ENCODE results near the gene NEGR1. TPM values are rescaled to one million over a fixed set of nuclear protein-coding genes. Genes with fewer than 3 reads are reported as not detected.

The NEGR1 gene
- total and polyA plus RNA-seq, 9 of the 15 experiments (the other 6 are each of a cell fraction or from before 2014, with no cell fraction given), result not detected

- TF ChIP-seq HDAC8 (tag; IDR thresholded peaks at IDR 0.05) (no peak), ZNF668 (CRISPR knock-in tag; IDR thresholded peaks at IDR 0.05) (no peak)
Observed at GRCh38 chr1:72034827-72035226, 247.5 kb downstream of the NEGR1 start (continued).

GRCh38 chr1:72023063-72023930 is 259.0 kb downstream of the NEGR1 start:
- H3K36me3 ChIP-seq (ENCODE audit: control insufficient read depth, insufficient read depth, low read length), result no peaks in the 10 kb centered on the region
- no peak overlapping the region for H3K4me2 ChIP-seq (ENCODE audit: insufficient read depth, low read length)
- no peaks in the 10 kb centered on the region for H3K79me2 ChIP-seq (ENCODE audit: control insufficient read depth, insufficient read depth, low read length)
- H3K27me3 ChIP-seq (ENCODE audit: control insufficient read depth in 2 of 2, insufficient read depth in 2 of 2, low read length in 2 of 2), result no peaks in the 10 kb centered on the region
- intact Hi-C loops (cut with micrococcal nuclease), result no loop called here
- ATAC-seq, result no peak
- no peaks in the 10 kb centered on the region for H3K9me1 ChIP-seq (ENCODE audit: control insufficient read depth, insufficient read depth, low read length)
- no peaks in the 10 kb centered on the region; the same call in 1 of the 2 replicates for H3K9me3 ChIP-seq (replicated peaks; ENCODE audit: control insufficient read depth, insufficient read depth, low read depth, low read length)
- H2AFZ ChIP-seq (ENCODE audit: low read depth, low read length), result no peak overlapping the region
- no peaks in the 10 kb centered on the region for H4K20me1 ChIP-seq (replicated peaks; ENCODE audit: control insufficient read depth, insufficient read depth, low read length)
- H3K9ac ChIP-seq (ENCODE audit: insufficient read depth in 1 of 2, low read depth in 2 of 2, low read length in 2 of 2), result no peak overlapping the region
- no peak overlapping the region for H3K27ac ChIP-seq (ENCODE audit: extremely low read depth, low read depth, low read length)
- no peak for DNase-seq (ENCODE audit: extremely low read depth in 1 of 4, low spot score in 3 of 4)
- FAIRE-seq, result no peak
- H3K4me3 ChIP-seq, result no peak overlapping the region
- in situ Hi-C loops (cut with MboI), result no loop called here
- H3K4me1 ChIP-seq (replicated peaks in 1 of 2; ENCODE audit: control insufficient read depth in 2 of 2, insufficient read depth in 2 of 2, low read length in 2 of 2), result no peaks in the 10 kb centered on the region
- ChIA-PET POLR2A (no interaction called here), CTCF (ENCODE audit: low intra/inter-chr PET ratio) (no interaction called here)
- BruUV-seq (replicated peaks), result no TSS peak
- 3% methylated on average over 4 of the region's 4 CpGs for WGBS (ENCODE audit: insufficient coverage, low coverage, missing lambda C conversion rate)
- TF ChIP-seq HDAC8 (tag; IDR thresholded peaks at IDR 0.05) (no peak), ZNF175 (CRISPR knock-in tag; IDR thresholded peaks at IDR 0.05; ENCODE audit: low read depth) (no peak), GTF2E2 (tag; IDR thresholded peaks at IDR 0.05) (no peak), HBP1 (CRISPR knock-in tag; IDR thresholded peaks at IDR 0.05) (no peak), LARP7 (IDR thresholded peaks at IDR 0.05) (no peak), COPS2 (conservative IDR thresholded peaks at IDR 0.05) (no peak), RFX1 (IDR thresholded peaks at IDR 0.05) (no peak), ZNF280B (CRISPR knock-in tag; IDR thresholded peaks at IDR 0.05) (no peak), MTA1 (IDR thresholded peaks at IDR 0.05; ENCODE audit: borderline replicate concordance) (no peak), ZNF639 (CRISPR knock-in tag; conservative IDR thresholded peaks at IDR 0.05 in 1 of 2, IDR thresholded peaks at IDR 0.05 in 1 of 2) (no peak), FIP1L1 (IDR thresholded peaks at IDR 0.05; ENCODE audit: low read depth, low read length, poor library complexity, severe bottlenecking) (no peak), JUND (IDR thresholded peaks at IDR 0.05; ENCODE audit: borderline replicate concordance, low read depth, low read length) (no peak), JUND (tag; IDR thresholded peaks at IDR 0.05; ENCODE audit: borderline replicate concordance, low read depth, low read length) (no peak), RBM22 (IDR thresholded peaks at IDR 0.05; ENCODE audit: low read depth, low read length, poor library complexity, severe bottlenecking) (no peak), ZC3H8 (IDR thresholded peaks at IDR 0.05) (no peak), ILF3 (IDR thresholded peaks at IDR 0.05; ENCODE audit: borderline replicate concordance) (no peak)
